Lower leg skin (tissue), 3 donors: ENCODE results near the gene TGFBR2.

ENCODE experiments used
- POLR2A ChIP-seq, 2 donors: fragments of 450-650 bp; IDR thresholded peaks; one replicate each; pipeline ENCODE4 v1.6.1; 2016 to 2017; ENCODE audit warnings: antibody characterized with exemption in 2 of 2, mild to moderate bottlenecking in 1 of 2, moderate library complexity in 1 of 2
- TF ChIP-seq, protein P1 (sequence below), 3 donors: fragments of 450-650 bp; IDR thresholded peaks; one replicate each; pipeline ENCODE4 v1.5.1; 2016; ENCODE audit warnings: antibody characterized with exemption in 3 of 3, mild to moderate bottlenecking in 3 of 3, moderate library complexity in 2 of 3

DNA sequence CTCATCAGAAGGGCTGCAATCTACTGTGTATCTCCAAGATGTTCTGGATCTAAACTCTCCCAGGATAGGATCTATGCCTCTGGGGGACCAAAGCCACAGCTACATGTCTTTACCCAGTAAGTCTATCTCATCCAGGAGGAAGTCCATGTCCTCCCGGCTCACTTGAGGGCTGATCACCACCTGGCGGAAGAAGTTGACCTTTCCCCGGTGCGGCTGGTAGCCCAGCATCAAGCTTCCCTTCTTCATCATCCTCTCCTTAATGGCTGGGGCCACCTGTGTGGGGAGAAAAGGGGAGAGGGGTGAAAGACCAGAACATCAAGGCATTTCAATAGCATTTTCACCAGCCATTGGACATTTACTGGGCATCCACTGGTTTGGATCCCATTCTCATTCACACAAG, 121.7 kb downstream of the TGFBR2 start:
- TF ChIP-seq, protein P1, sequence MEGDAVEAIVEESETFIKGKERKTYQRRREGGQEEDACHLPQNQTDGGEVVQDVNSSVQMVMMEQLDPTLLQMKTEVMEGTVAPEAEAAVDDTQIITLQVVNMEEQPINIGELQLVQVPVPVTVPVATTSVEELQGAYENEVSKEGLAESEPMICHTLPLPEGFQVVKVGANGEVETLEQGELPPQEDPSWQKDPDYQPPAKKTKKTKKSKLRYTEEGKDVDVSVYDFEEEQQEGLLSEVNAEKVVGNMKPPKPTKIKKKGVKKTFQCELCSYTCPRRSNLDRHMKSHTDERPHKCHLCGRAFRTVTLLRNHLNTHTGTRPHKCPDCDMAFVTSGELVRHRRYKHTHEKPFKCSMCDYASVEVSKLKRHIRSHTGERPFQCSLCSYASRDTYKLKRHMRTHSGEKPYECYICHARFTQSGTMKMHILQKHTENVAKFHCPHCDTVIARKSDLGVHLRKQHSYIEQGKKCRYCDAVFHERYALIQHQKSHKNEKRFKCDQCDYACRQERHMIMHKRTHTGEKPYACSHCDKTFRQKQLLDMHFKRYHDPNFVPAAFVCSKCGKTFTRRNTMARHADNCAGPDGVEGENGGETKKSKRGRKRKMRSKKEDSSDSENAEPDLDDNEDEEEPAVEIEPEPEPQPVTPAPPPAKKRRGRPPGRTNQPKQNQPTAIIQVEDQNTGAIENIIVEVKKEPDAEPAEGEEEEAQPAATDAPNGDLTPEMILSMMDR (IDR thresholded peaks at IDR 0.05): no peak
- no peak for TF ChIP-seq POLR2A (IDR thresholded peaks at IDR 0.05)
